Stomach (tissue), 4 donors: ENCODE results near the gene WSB2.

Source experiments
- CTCF ChIP-seq, 7 experiments: fragments of 450-650 bp in 4 of 7; fragments of 200-600 bp in 3 of 7; sonication (generic) in 3 of 7; IDR thresholded peaks; one replicate each; pipeline ENCODE4 v1.5.1; 2016 to 2019; ENCODE audit warnings: antibody characterized with exemption in 7 of 7, control low read depth in 2 of 7, mild to moderate bottlenecking in 1 of 7
- EP300 ChIP-seq: sonication (generic); formaldehyde crosslinking; IDR thresholded peaks from one replicate; pipeline ENCODE4 v1.6.1; 2017; ENCODE audit warnings: antibody characterized with exemption
- POLR2AphosphoS5 ChIP-seq, 3 donors: sonication (generic); formaldehyde crosslinking; IDR thresholded peaks; one replicate each; pipeline ENCODE4 v1.6.1; 2016; ENCODE audit warnings: antibody characterized with exemption in 3 of 3

GRCh38 chr12:118013283-118013682, 47.7 kb downstream of the WSB2 start:
- no peak for TF ChIP-seq EP300
- TF ChIP-seq POLR2AphosphoS5 (IDR thresholded peaks at IDR 0.05): no peak
- no peak for TF ChIP-seq CTCF (IDR thresholded peaks at IDR 0.05)
